ENCODE measurements around the gene ATP13A3.

- TF ChIP-seq CTCF (IDR thresholded peaks at IDR 0.05): no peak
- TF ChIP-seq POLR2A (IDR thresholded peaks at IDR 0.05): no peak
- TF ChIP-seq EP300 (IDR thresholded peaks at IDR 0.05): no peak
- TF ChIP-seq POLR2AphosphoS5 (IDR thresholded peaks at IDR 0.05): no peak
Measured at GRCh38 chr3:194379651-194380050, 107.2 kb downstream of the ATP13A3 start.

All from upper lobe of left lung (tissue), 4 donors.